NCI-H146 (cell line): Measurements from ENCODE around the gene CPNE7.
"Not testable (repeated sequence)": the region's sequence is repeated elsewhere in the genome, so short reads cannot be mapped to it uniquely, and the experiment has no call there.

Experiments
- DNase-seq: peaks from one replicate; lab custom pipeline; 2025; lab: John Stamatoyannopoulos, UW

Gene CPNE7

GRCh38 chr16:89583895-89584644 is 8.5 kb downstream of the CPNE7 start:
- DNase-seq: no peak

GRCh38 chr16:89584768-89585549 is 9.4 kb downstream of the CPNE7 start:
- no peak for DNase-seq

GRCh38 chr16:89586218-89586617 is 10.7 kb downstream of the CPNE7 start:
- no peak for DNase-seq

GRCh38 chr16:89586853-89587252 is 11.3 kb downstream of the CPNE7 start:
- no peak for DNase-seq

- not testable (repeated sequence) for DNase-seq
Observed at GRCh38 chr16:89587676-89588075, 12.1 kb downstream of the CPNE7 start.

GRCh38 chr16:89588413-89589109 is 13.0 kb downstream of the CPNE7 start:
- DNase-seq: no peak

GRCh38 chr16:89589241-89589926 is 13.8 kb downstream of the CPNE7 start:
- DNase-seq: no peak

- no peak for DNase-seq
Observed at GRCh38 chr16:89593841-89594240, 18.3 kb downstream of the CPNE7 start.

GRCh38 chr16:89595330-89596060 is 19.9 kb downstream of the CPNE7 start:
- DNase-seq: no peak

- no peak for DNase-seq
Observed at GRCh38 chr16:89596061-89596689, 20.6 kb downstream of the CPNE7 start.

GRCh38 chr16:89596957-89597649 is 21.5 kb downstream of the CPNE7 start:
- DNase-seq: no peak

GRCh38 chr16:89598199-89598598 is 22.6 kb downstream of the CPNE7 start:
- DNase-seq: no peak

GRCh38 chr16:89599451-89599858 is 23.9 kb downstream of the CPNE7 start:
- peak; percentile 50 for DNase-seq

- no peak for DNase-seq
Observed at GRCh38 chr16:89599902-89600301, 24.3 kb downstream of the CPNE7 start.

GRCh38 chr16:89600427-89600826 is 24.9 kb downstream of the CPNE7 start:
- DNase-seq: no peak

- no peak for DNase-seq
Observed at GRCh38 chr16:89600956-89601355, 25.4 kb downstream of the CPNE7 start.

GRCh38 chr16:89601906-89602272 is 26.3 kb downstream of the CPNE7 start:
- DNase-seq: no peak

GRCh38 chr16:89602273-89602951 is 26.9 kb downstream of the CPNE7 start:
- DNase-seq: peak; percentile 44

GRCh38 chr16:89602952-89603590 is 27.5 kb downstream of the CPNE7 start:
- DNase-seq: no peak
